ENCODE measurements around the gene AKNAD1.

- TF ChIP-seq CTCF (optimal IDR thresholded peaks at IDR 0.05 in 1 of 3, IDR thresholded peaks at IDR 0.05 in 1 of 3, conservative IDR thresholded peaks at IDR 0.05 in 1 of 3; ENCODE audit: extremely low read depth in 1 of 3, insufficient read depth in 2 of 3, low read length in 3 of 3) (no peak), EZH2 (IDR thresholded peaks at IDR 0.05; ENCODE audit: low read length) (no peak)
Observed at GRCh38 chr1:108901106-108901505, 44.2 kb upstream of the AKNAD1 start.
